Choroid plexus epithelial cell (primary cell): Measurements from ENCODE around the gene PBX2.
A peak's percentile ranks its signal among the peaks of the same experiment; 100 is the strongest.

Source experiments
- DNase-seq: peaks from one replicate; pipeline ENCODE4 v3.0.0-alpha.2; 2010; ENCODE audit warnings: low read depth
- H3K4me3 ChIP-seq: 2 replicates; pipeline ENCODE4 v1.5.1; 2011; ENCODE audit warnings: low read depth, mild to moderate bottlenecking, control low read depth, low read length, moderate library complexity
- CTCF ChIP-seq: conservative IDR thresholded peaks from 2 replicates; pipeline ENCODE4 v1.5.1; 2011; ENCODE audit warnings: low read depth, mild to moderate bottlenecking, control low read depth, inconsistent platforms, low read length, moderate library complexity

Gene PBX2

GRCh38 chr6:32156891-32157290 is 33.1 kb downstream of the PBX2 start:
- no peak for TF ChIP-seq CTCF
- H3K4me3 ChIP-seq: no peak overlapping the region
- DNase-seq: no peak

- DNase-seq: peak; percentile 77
- H3K4me3 ChIP-seq: peak overlapping the region; percentile 96
- TF ChIP-seq CTCF: peak; percentile 73
These were observed 35.4 kb downstream of the PBX2 start for GRCh38 chr6:32154514-32155161.

GRCh38 chr6:32153564-32154513 is 36.2 kb downstream of the PBX2 start, which contains the start of gene PPT2:
Gene PPT2, plus strand, starts transcription at chr6:32154141. Its CDS starts 454 bp downstream, at chr6:32154595.
- peak; percentile 98 for DNase-seq
- TF ChIP-seq CTCF: peak; percentile 53
- peak within 1 kb of the TSS; percentile 96 for H3K4me3 ChIP-seq

GRCh38 chr6:32152769-32153563 is 37.0 kb downstream of the PBX2 start:
- TF ChIP-seq CTCF: no peak
- DNase-seq: peak; percentile 48
- peak overlapping the region; percentile 96 for H3K4me3 ChIP-seq

GRCh38 chr6:32151863-32152768 is 37.9 kb downstream of the PBX2 start, which contains the start of gene PRRT1:
Gene PRRT1, minus strand, starts transcription at chr6:32151939. Its CDS starts 112 bp downstream, at chr6:32151827.
- DNase-seq: no peak
- TF ChIP-seq CTCF: no peak
- peak within 1 kb of the TSS; percentile 96 for H3K4me3 ChIP-seq
